Fibroblast of the aortic adventitia (primary cell): Measurements from ENCODE around the gene ADARB2. TPM values are rescaled to one million over a fixed set of nuclear protein-coding genes. Genes with fewer than 3 reads are reported as not detected.

Experiments used
- DNase-seq: peaks from one replicate; pipeline ENCODE4 v3.0.0-alpha.2; 2010; ENCODE audit warnings: low read depth
- H3K4me3 ChIP-seq: 2 replicates; pipeline ENCODE4 v1.5.1; 2011; ENCODE audit warnings: low read depth, mild to moderate bottlenecking, control low read depth, low read length, moderate library complexity
- CTCF ChIP-seq: IDR thresholded peaks from 2 replicates; pipeline ENCODE4 v1.5.1; 2011; ENCODE audit warnings: mild to moderate bottlenecking, low read length, control low read depth, inconsistent platforms; ENCODE audit not compliant: insufficient read depth
- total RNA-seq: library from RNA; depleted of rRNA; stranded (reverse); fragments of >200 nt; gene quantifications from 2 replicates; pipeline ENCODE4 v1.2.3, GENCODE V29; 2012; ENCODE audit warnings: low replicate concordance

ADARB2 gene
- total RNA-seq, 1 donor = not detected

- TF ChIP-seq CTCF = no peak
These were observed 428 bp downstream of the ADARB2 start for GRCh38 chr10:1736972-1737221.

GRCh38 chr10:1736144-1736971 is 967 bp downstream of the ADARB2 start:
- TF ChIP-seq CTCF = no peak
- no peak overlapping the region for H3K4me3 ChIP-seq
- DNase-seq = no peak

More at GRCh38 chr10:1736972-1737221, 428 bp downstream of the ADARB2 start:
- H3K4me3 ChIP-seq = no peak overlapping the region
- DNase-seq = no peak

- no peak for TF ChIP-seq CTCF
- no peak for DNase-seq
- no peak overlapping the region for H3K4me3 ChIP-seq
These were observed 1.8 kb downstream of the ADARB2 start for GRCh38 chr10:1735562-1735961.

- no peak for TF ChIP-seq CTCF
- DNase-seq = no peak
- H3K4me3 ChIP-seq = no peak overlapping the region
These were observed 3.0 kb downstream of the ADARB2 start for GRCh38 chr10:1734288-1734687.

- no peak for DNase-seq
- no peak overlapping the region for H3K4me3 ChIP-seq
- TF ChIP-seq CTCF = no peak
These were observed 3.6 kb downstream of the ADARB2 start for GRCh38 chr10:1733720-1734119.

- TF ChIP-seq CTCF = no peak
- no peak for DNase-seq
These were observed 4.7 kb downstream of the ADARB2 start for GRCh38 chr10:1732564-1732996.

GRCh38 chr10:1731592-1731991 is 5.7 kb downstream of the ADARB2 start:
- no peak for TF ChIP-seq CTCF
- DNase-seq = no peak
- no peak overlapping the region for H3K4me3 ChIP-seq

More at GRCh38 chr10:1732564-1732996, 4.7 kb downstream of the ADARB2 start:
- no peak overlapping the region for H3K4me3 ChIP-seq
